ENCODE data around the gene ERV3-1. TPM values are rescaled to one million over a fixed set of nuclear protein-coding genes. Genes with fewer than 3 reads are reported as not detected.

Gene ERV3-1
- 3.4 TPM in 2 replicates for total RNA-seq

GRCh38 chr7:65006094-65006992 lies at the start of gene ERV3-1:
ERV3-1 (minus strand) TSS chr7:65006687; CDS start chr7:64993026, 13,661 bp downstream.

GRCh38 chr7:64990936-64991335 lies 15.6 kb downstream of the ERV3-1 start, which contains the start of gene ZNF117:
ZNF117 (minus strand) TSS chr7:64991036.

Other genes with a start within 250 kb of the ERV3-1 start
- gene ZNF138, start 212.3 kb downstream of the ERV3-1 start, total RNA-seq = 5.2 TPM in 2 replicates
- gene ZNF273, start 103.4 kb downstream of the ERV3-1 start, total RNA-seq = 4.3 and 4.5 TPM in 2 replicates
- gene ZNF117, start 15.7 kb downstream of the ERV3-1 start, total RNA-seq = 0.89 and 1.7 TPM in 2 replicates